HG03103 (cell line): ENCODE measurements around the gene CTDSPL.
"Not testable (repeated sequence)": the region's sequence is repeated elsewhere in the genome, so short reads cannot be mapped to it uniquely, and the experiment has no call there.

Experiments used
- ATAC-seq: cut with Tn5 transposase; IDR thresholded peaks from one replicate; pipeline ENCODE4 v1.9.1; 2021; ENCODE audit warnings: low read depth; ENCODE audit not compliant: unreplicated experiment

The CTDSPL gene

GRCh38 chr3:37861620-37862041 is at the start of gene CTDSPL:
Gene CTDSPL (plus strand): TSS chr3:37861880. CDS start chr3:37862200, 320 bp downstream.
- no peak for ATAC-seq

GRCh38 chr3:37812499-37812896 is 49.2 kb upstream of the CTDSPL start:
- no peak for ATAC-seq

- no peak for ATAC-seq
Measured at GRCh38 chr3:37813403-37813802, 48.3 kb upstream of the CTDSPL start.

- ATAC-seq, result no peak
Measured at GRCh38 chr3:37814547-37814946, 47.1 kb upstream of the CTDSPL start.

- ATAC-seq, result not testable (repeated sequence)
Measured at GRCh38 chr3:37815156-37815555, 46.5 kb upstream of the CTDSPL start.

- no peak for ATAC-seq
Measured at GRCh38 chr3:37816271-37816670, 45.4 kb upstream of the CTDSPL start.

GRCh38 chr3:37819591-37819990 is 42.1 kb upstream of the CTDSPL start:
- ATAC-seq, result no peak

- ATAC-seq, result no peak
Measured at GRCh38 chr3:37820286-37820685, 41.4 kb upstream of the CTDSPL start.

- no peak for ATAC-seq
Measured at GRCh38 chr3:37823189-37823588, 38.5 kb upstream of the CTDSPL start.

- no peak for ATAC-seq
Measured at GRCh38 chr3:37824090-37824953, 37.4 kb upstream of the CTDSPL start.

GRCh38 chr3:37824954-37825328 is 36.7 kb upstream of the CTDSPL start:
- no peak for ATAC-seq

- no peak for ATAC-seq
Measured at GRCh38 chr3:37825744-37826400, 35.8 kb upstream of the CTDSPL start.

GRCh38 chr3:37826502-37826901 is 35.2 kb upstream of the CTDSPL start:
- no peak for ATAC-seq

- ATAC-seq, result no peak
Measured at GRCh38 chr3:37826933-37827332, 34.7 kb upstream of the CTDSPL start.

- no peak for ATAC-seq
Measured at GRCh38 chr3:37832480-37832879, 29.2 kb upstream of the CTDSPL start.

- ATAC-seq, result no peak
Measured at GRCh38 chr3:37833302-37834186, 28.1 kb upstream of the CTDSPL start.

- no peak for ATAC-seq
Measured at GRCh38 chr3:37836589-37836988, 25.1 kb upstream of the CTDSPL start.

GRCh38 chr3:37847689-37848088 is 14.0 kb upstream of the CTDSPL start:
- ATAC-seq, result no peak

GRCh38 chr3:37849146-37849923 is 12.3 kb upstream of the CTDSPL start:
- ATAC-seq, result no peak

- no peak for ATAC-seq
Measured at GRCh38 chr3:37852097-37852496, 9.6 kb upstream of the CTDSPL start.
